CD4-positive, alpha-beta T cell (primary cell): Measurements from ENCODE around the gene GABRP. TPM values are rescaled to one million over a fixed set of nuclear protein-coding genes. Genes with fewer than 3 reads are reported as not detected.

Source experiments
- ATAC-seq: fragments of 200-7000 bp; cut with Tn5 transposase; one replicate; pipeline ENCODE4 v1.10.0; 2022; ENCODE audit warnings: mild to moderate bottlenecking; ENCODE audit not compliant: poor library complexity
- CTCF ChIA-PET: fragments of 350-600 bp; sonication (Branson Sonifier 250); formaldehyde crosslinking; loops from one replicate; lab custom pipeline; 2021; ENCODE audit warnings: antibody characterized with exemption, inconsistent platforms; lab: Charles Lee
- POLR2A ChIA-PET: fragments of 350-600 bp; sonication (Branson Sonifier 250); formaldehyde crosslinking; loops from one replicate; lab custom pipeline; 2021; ENCODE audit warnings: antibody characterized with exemption, inconsistent platforms; lab: Charles Lee
- DNase-seq, 14 experiments: peaks; one replicate each; pipeline ENCODE4 v3.0.0-alpha.2; 2013 to 2020; ENCODE audit warnings: mixed read lengths in 2 of 14
- H3K27ac ChIP-seq, 2 donors: one replicate each; pipeline versions ENCODE4 v1.5.1 to v1.7.0; 2013; ENCODE audit warnings: low read length in 2 of 2, low read depth in 1 of 2, mild to moderate bottlenecking in 1 of 2
- H3K27me3 ChIP-seq, 2 experiments: 1 replicate in 1 of 2; 2 replicates in 1 of 2; pipeline versions ENCODE4 v1.6.1 to v1.7.0; 2013; ENCODE audit warnings: low read length in 2 of 2, control low read depth in 1 of 2, mild to moderate bottlenecking in 1 of 2, moderate library complexity in 1 of 2; ENCODE audit not compliant: insufficient read depth in 2 of 2, control insufficient read depth in 1 of 2
- H3K36me3 ChIP-seq: one replicate; pipeline ENCODE4 v1.6.1; 2013; ENCODE audit warnings: low read length, control low read depth; ENCODE audit not compliant: insufficient read depth
- H3K4me1 ChIP-seq: one replicate; pipeline ENCODE4 v1.6.1; 2013; ENCODE audit warnings: low read length, control low read depth; ENCODE audit not compliant: insufficient read depth
- H3K4me3 ChIP-seq: one replicate; pipeline ENCODE4 v1.5.1; 2013; ENCODE audit warnings: mild to moderate bottlenecking, low read length, moderate library complexity
- H3K9me3 ChIP-seq, 2 experiments: 1 replicate in 1 of 2; 2 replicates in 1 of 2; pipeline versions ENCODE4 v1.6.1 to v1.7.0; 2013; ENCODE audit warnings: low read length in 2 of 2, mild to moderate bottlenecking in 2 of 2, control low read depth in 1 of 2, moderate library complexity in 1 of 2; ENCODE audit not compliant: control insufficient read depth in 1 of 2, insufficient read depth in 1 of 2
- H3K27ac Mint-ChIP-seq: one replicate; pipeline ENCODE4 v1.8.0; 2020; ENCODE audit warnings: mixed read lengths
- H3K27me3 Mint-ChIP-seq: one replicate; pipeline ENCODE4 v1.8.0; 2021; ENCODE audit warnings: mixed read lengths
- H3K36me3 Mint-ChIP-seq: one replicate; pipeline ENCODE4 v1.8.0; 2021; ENCODE audit warnings: low read depth, mixed read lengths
- H3K4me1 Mint-ChIP-seq: one replicate; pipeline ENCODE4 v1.8.0; 2021; ENCODE audit warnings: low read depth, mixed read lengths
- H3K4me3 Mint-ChIP-seq: one replicate; pipeline ENCODE4 v1.8.0; 2020; ENCODE audit warnings: mild to moderate bottlenecking, mixed read lengths
- H3K9me3 Mint-ChIP-seq: one replicate; pipeline ENCODE4 v1.8.0; 2020; ENCODE audit warnings: mixed read lengths
- CTCF ChIP-seq: fragments of 200-600 bp; IDR thresholded peaks from one replicate; pipeline ENCODE4 v1.8.0; 2022; ENCODE audit warnings: antibody characterized with exemption, mild to moderate bottlenecking
- intact Hi-C, 2 experiments: fragments of 100-400 bp; cut with DNase I in 1 of 2; cut with micrococcal nuclease in 1 of 2; formaldehyde crosslinking; loops; one replicate each; pipeline versions ENCODE4 v1.15.1 to v1.9.0; 2023 to 2025; cut with DNase I, micrococcal nuclease
- total RNA-seq, 174 experiments: library from RNA in 2 of 174; stranded (reverse) in 2 of 174; gene quantifications; one replicate each; pipeline ENCODE4 v1.2.3 and lab custom pipeline; 2021 to 2026

GABRP gene
- total RNA-seq, 2 experiments from 2014 or later = not detected

GRCh38 chr5:170844651-170845050 lies 61.1 kb downstream of the GABRP start:
- ATAC-seq (no peak), DNase-seq (no peak)
- Mint-ChIP-seq H3K27ac (no peak overlapping the region), H3K9me3 (no peaks in the 10 kb centered on the region), H3K27me3 (peaks cover 19% of the 10 kb centered on the region), H3K36me3 (no peaks in the 10 kb centered on the region), H3K4me3 (no peak overlapping the region), H3K4me1 (no peaks in the 10 kb centered on the region)
- no peak overlapping the region for H3K27ac ChIP-seq
- ChIA-PET CTCF (no interaction called here), POLR2A (no interaction called here)
- H3K4me1 ChIP-seq = no peaks in the 10 kb centered on the region
- H3K4me3 ChIP-seq = no peak overlapping the region
- H3K9me3 ChIP-seq = peaks cover 0 to 3% of the 10 kb centered on the region in 2 experiments
- intact Hi-C loops = no loop called here
- H3K27me3 ChIP-seq = no peaks in the 10 kb centered on the region
- no peak for TF ChIP-seq CTCF
- no peaks in the 10 kb centered on the region for H3K36me3 ChIP-seq

- no peak for TF ChIP-seq CTCF
- ATAC-seq (no peak), DNase-seq (no peak)
- no peaks in the 10 kb centered on the region for H3K9me3 Mint-ChIP-seq
- H3K36me3 Mint-ChIP-seq = no peaks in the 10 kb centered on the region
- Histone ChIP-seq H3K36me3 (no peaks in the 10 kb centered on the region), H3K27ac (no peak overlapping the region), H3K4me1 (no peaks in the 10 kb centered on the region), H3K27me3 (no peaks in the 10 kb centered on the region), H3K9me3 (peaks cover 0 to 3% of the 10 kb centered on the region in 2 experiments), H3K4me3 (no peak overlapping the region)
- POLR2A ChIA-PET = no interaction called here
- H3K27me3 Mint-ChIP-seq = peaks cover 19% of the 10 kb centered on the region
- H3K4me1 Mint-ChIP-seq = no peaks in the 10 kb centered on the region
- CTCF ChIA-PET = no interaction called here
- no peak overlapping the region for H3K27ac Mint-ChIP-seq
- intact Hi-C loops = no loop called here
- H3K4me3 Mint-ChIP-seq = no peak overlapping the region
These were observed 62.9 kb downstream of the GABRP start for GRCh38 chr5:170846416-170846815.

GRCh38 chr5:170846846-170847245 lies 63.3 kb downstream of the GABRP start:
- Histone ChIP-seq H3K27ac (no peak overlapping the region), H3K36me3 (no peaks in the 10 kb centered on the region), H3K27me3 (no peaks in the 10 kb centered on the region), H3K9me3 (peaks cover 0 to 3% of the 10 kb centered on the region in 2 experiments), H3K4me1 (no peaks in the 10 kb centered on the region), H3K4me3 (no peak overlapping the region)
- Mint-ChIP-seq H3K36me3 (no peaks in the 10 kb centered on the region), H3K27ac (no peak overlapping the region), H3K4me1 (no peaks in the 10 kb centered on the region), H3K9me3 (no peaks in the 10 kb centered on the region), H3K4me3 (no peak overlapping the region), H3K27me3 (peaks cover 19% of the 10 kb centered on the region)
- ChIA-PET POLR2A (no interaction called here), CTCF (no interaction called here)
- intact Hi-C loops = no loop called here
- ATAC-seq (no peak), DNase-seq (no peak)
- no peak for TF ChIP-seq CTCF
